HG02759 (cell line): ENCODE data around the gene CXorf66.
"Not testable (repeated sequence)": the region's sequence is repeated elsewhere in the genome, so short reads cannot be mapped to it uniquely, and the experiment has no call there.

Source experiments
- ATAC-seq: cut with Tn5 transposase; IDR thresholded peaks from one replicate; pipeline ENCODE4 v1.9.1; 2021; ENCODE audit warnings: mild to moderate bottlenecking, moderate library complexity; ENCODE audit not compliant: unreplicated experiment

Gene CXorf66

GRCh38 chrX:139965421-139965820, at the start of gene CXorf66:
Gene CXorf66 (minus strand): TSS chrX:139965521. CDS start chrX:139965496, 25 bp downstream.
- ATAC-seq = no peak

- no peak for ATAC-seq
Observed at GRCh38 chrX:139982856-139983255, 17.5 kb upstream of the CXorf66 start.

GRCh38 chrX:139974471-139974870, 9.2 kb upstream of the CXorf66 start:
- ATAC-seq = no peak

GRCh38 chrX:139972629-139973624, 7.6 kb upstream of the CXorf66 start:
- ATAC-seq = no peak

- ATAC-seq = no peak
Observed at GRCh38 chrX:139972113-139972512, 6.8 kb upstream of the CXorf66 start.

- no peak for ATAC-seq
Observed at GRCh38 chrX:139971394-139971749, 6.1 kb upstream of the CXorf66 start.

GRCh38 chrX:139969286-139969685, 4.0 kb upstream of the CXorf66 start:
- ATAC-seq = no peak

- no peak for ATAC-seq
Observed at GRCh38 chrX:139967750-139968149, 2.4 kb upstream of the CXorf66 start.

- ATAC-seq = no peak
Observed at GRCh38 chrX:139967300-139967699, 2.0 kb upstream of the CXorf66 start.

GRCh38 chrX:139966159-139966558, 838 bp upstream of the CXorf66 start:
- ATAC-seq = not testable (repeated sequence)

GRCh38 chrX:139961091-139961490, 4.2 kb downstream of the CXorf66 start:
- ATAC-seq = not testable (repeated sequence)

- no peak for ATAC-seq
Observed at GRCh38 chrX:139949703-139950102, 15.6 kb downstream of the CXorf66 start.

GRCh38 chrX:139945075-139945474, 20.2 kb downstream of the CXorf66 start:
- no peak for ATAC-seq

- ATAC-seq = no peak
Observed at GRCh38 chrX:139936259-139936658, 29.1 kb downstream of the CXorf66 start.

- ATAC-seq = no peak
Observed at GRCh38 chrX:139933904-139934303, 31.4 kb downstream of the CXorf66 start.

- peak; percentile 76 for ATAC-seq
Observed at GRCh38 chrX:139932901-139933796, 32.2 kb downstream of the CXorf66 start, which contains the start of gene ATP11C. Gene ATP11C (minus strand): TSS chrX:139933053. CDS start chrX:139932042, 1,011 bp downstream.

GRCh38 chrX:139932073-139932900, 33.0 kb downstream of the CXorf66 start:
- peak; percentile 49 for ATAC-seq

GRCh38 chrX:139931646-139932072, 33.7 kb downstream of the CXorf66 start:
- ATAC-seq = no peak

- peak; percentile 10 for ATAC-seq
Observed at GRCh38 chrX:139930916-139931645, 34.2 kb downstream of the CXorf66 start.

GRCh38 chrX:139930401-139930800, 34.9 kb downstream of the CXorf66 start:
- ATAC-seq = no peak
